Fibroblast of the aortic adventitia (primary cell): Measurements from ENCODE around the gene NDUFA11. TPM values are rescaled to one million over a fixed set of nuclear protein-coding genes. Genes with fewer than 3 reads are reported as not detected.
"Not testable (repeated sequence)": the region's sequence is repeated elsewhere in the genome, so short reads cannot be mapped to it uniquely, and the experiment has no call there.

Experiments used
- DNase-seq: peaks from one replicate; pipeline ENCODE4 v3.0.0-alpha.2; 2010; ENCODE audit warnings: low read depth
- H3K4me3 ChIP-seq: 2 replicates; pipeline ENCODE4 v1.5.1; 2011; ENCODE audit warnings: low read depth, mild to moderate bottlenecking, control low read depth, low read length, moderate library complexity
- CTCF ChIP-seq: IDR thresholded peaks from 2 replicates; pipeline ENCODE4 v1.5.1; 2011; ENCODE audit warnings: mild to moderate bottlenecking, low read length, control low read depth, inconsistent platforms; ENCODE audit not compliant: insufficient read depth
- total RNA-seq: library from RNA; depleted of rRNA; stranded (reverse); fragments of >200 nt; gene quantifications from 2 replicates; pipeline ENCODE4 v1.2.3, GENCODE V29; 2012; ENCODE audit warnings: low replicate concordance

NDUFA11 gene
- total RNA-seq, 1 donor: 261 TPM

GRCh38 chr19:5891572-5891937, 12.0 kb downstream of the NDUFA11 start:
- no peak for TF ChIP-seq CTCF
- no peak overlapping the region for H3K4me3 ChIP-seq
- DNase-seq: no peak

GRCh38 chr19:5890099-5890498, 13.5 kb downstream of the NDUFA11 start:
- no peak overlapping the region for H3K4me3 ChIP-seq
- TF ChIP-seq CTCF: no peak
- DNase-seq: no peak

- H3K4me3 ChIP-seq: no peak overlapping the region
- peak; percentile 43 for DNase-seq
- no peak for TF ChIP-seq CTCF
These were observed 14.2 kb downstream of the NDUFA11 start for GRCh38 chr19:5889288-5889971.

GRCh38 chr19:5884065-5884811, 19.4 kb downstream of the NDUFA11 start:
- H3K4me3 ChIP-seq, DNase-seq: not testable (repeated sequence)

- not testable (repeated sequence) for H3K4me3 ChIP-seq
- peak; percentile 25 for DNase-seq
These were observed 20.3 kb downstream of the NDUFA11 start for GRCh38 chr19:5883157-5883873.

- TF ChIP-seq CTCF: no peak
- no peak overlapping the region for H3K4me3 ChIP-seq
- no peak for DNase-seq
These were observed 21.1 kb downstream of the NDUFA11 start for GRCh38 chr19:5882421-5882968.

GRCh38 chr19:5881543-5882299, 21.9 kb downstream of the NDUFA11 start:
- H3K4me3 ChIP-seq: no peak overlapping the region
- TF ChIP-seq CTCF: no peak
- DNase-seq: no peak
